DLD1 (cell line): ENCODE measurements around the gene STON1.
"Not testable (repeated sequence)": the region's sequence is repeated elsewhere in the genome, so short reads cannot be mapped to it uniquely, and the experiment has no call there.

ENCODE experiments used
- in situ Hi-C: cut with HindIII; loops from 2 replicates; pipeline ENCODE4 v1.10.0; 2017; ENCODE audit warnings: low sequenced_read_pairs

STON1 gene, protein sequence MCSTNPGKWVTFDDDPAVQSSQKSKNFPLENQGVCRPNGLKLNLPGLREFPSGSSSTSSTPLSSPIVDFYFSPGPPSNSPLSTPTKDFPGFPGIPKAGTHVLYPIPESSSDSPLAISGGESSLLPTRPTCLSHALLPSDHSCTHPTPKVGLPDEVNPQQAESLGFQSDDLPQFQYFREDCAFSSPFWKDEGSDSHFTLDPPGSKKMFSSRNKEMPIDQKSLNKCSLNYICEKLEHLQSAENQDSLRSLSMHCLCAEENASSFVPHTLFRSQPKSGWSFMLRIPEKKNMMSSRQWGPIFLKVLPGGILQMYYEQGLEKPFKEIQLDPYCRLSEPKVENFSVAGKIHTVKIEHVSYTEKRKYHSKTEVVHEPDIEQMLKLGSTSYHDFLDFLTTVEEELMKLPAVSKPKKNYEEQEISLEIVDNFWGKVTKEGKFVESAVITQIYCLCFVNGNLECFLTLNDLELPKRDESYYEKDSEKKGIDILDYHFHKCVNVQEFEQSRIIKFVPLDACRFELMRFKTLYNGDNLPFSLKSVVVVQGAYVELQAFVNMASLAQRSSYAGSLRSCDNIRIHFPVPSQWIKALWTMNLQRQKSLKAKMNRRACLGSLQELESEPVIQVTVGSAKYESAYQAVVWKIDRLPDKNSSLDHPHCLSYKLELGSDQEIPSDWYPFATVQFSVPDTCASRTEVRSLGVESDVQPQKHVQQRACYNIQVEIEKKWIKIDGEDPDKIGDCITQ

DNA sequence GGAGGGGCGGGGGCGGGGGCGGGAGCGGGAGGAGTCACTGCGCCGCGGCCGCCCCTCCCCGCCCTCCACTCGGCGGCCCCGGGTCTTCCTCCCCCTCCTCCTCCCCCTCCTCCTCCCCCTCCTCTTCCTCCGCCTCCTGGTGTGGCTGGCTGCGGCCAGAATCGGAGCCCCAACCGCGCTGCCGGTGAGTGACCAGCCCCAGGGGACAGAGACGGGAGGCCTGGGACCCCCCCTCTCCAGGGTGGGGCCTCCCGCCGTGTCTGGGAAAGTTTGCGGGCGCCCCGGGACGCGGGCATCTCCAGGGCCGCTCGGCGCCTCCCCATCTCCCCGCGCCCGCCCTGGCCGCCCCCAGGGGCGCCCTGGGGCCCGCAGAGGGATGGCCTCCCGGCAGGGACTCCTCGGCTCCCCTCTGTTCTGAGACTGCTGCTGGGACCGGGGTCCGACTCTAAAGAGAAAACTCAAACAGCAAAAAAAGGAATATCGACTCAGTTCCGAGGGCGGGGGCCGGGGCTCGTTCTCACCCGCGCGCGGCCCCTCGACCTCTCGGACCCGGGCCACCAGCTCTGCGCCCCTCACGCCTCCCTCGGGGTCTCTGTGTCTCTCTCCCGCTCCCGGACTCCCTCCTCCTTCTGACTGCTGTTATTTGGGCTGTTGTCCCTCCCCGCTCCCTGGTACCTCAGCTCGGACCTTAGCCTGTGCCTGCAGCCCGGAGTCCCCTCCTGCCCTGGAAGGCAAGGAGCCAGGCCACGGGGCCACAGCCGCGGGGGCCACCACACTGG lies at the start of gene STON1:
Gene STON1 (plus strand): TSS at position 122 of the 779 bp plus-strand sequence. CDS start 50,480 bp downstream, outside the sequence.
- in situ Hi-C loops: no loop called here

DNA sequence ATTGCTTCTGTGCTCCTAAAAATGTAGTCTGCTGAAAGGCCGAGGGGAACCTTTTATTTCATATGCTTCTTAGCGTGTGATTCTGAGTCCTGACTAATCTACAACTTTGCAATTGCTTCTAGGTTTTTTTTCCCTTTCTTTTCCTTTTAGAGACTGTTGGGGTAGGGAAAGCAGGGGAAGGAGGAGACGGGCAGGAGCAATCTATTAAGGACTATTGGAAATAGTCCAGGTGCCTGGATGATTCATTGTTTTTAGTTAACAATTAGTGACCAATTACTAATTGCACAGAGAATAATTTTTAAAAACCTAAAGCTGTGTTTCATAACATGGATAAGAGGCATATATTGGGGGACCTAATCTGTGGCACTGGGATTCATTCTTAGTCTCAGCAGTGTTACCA lies 49.4 kb upstream of the STON1 start:
- in situ Hi-C loops: no loop called here

DNA sequence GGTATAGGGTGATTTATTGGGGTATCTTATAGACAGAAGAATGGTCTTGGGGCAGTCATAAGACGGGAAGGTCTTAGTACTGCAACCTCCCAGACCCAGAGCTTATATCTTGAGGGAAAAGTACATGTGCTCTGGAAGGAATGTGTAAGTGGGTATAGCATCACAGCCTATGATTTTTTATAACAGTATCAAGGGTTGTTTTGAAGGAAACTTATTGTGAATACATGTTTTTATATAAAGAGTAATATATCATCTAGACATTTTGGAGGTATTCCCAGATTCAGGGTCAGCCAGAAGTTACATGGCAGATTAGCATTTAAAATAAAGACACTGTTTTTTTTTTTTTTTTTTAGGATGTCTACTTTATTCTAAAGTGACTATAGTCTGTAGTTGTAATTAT lies 47.6 kb upstream of the STON1 start:
- in situ Hi-C loops: no loop called here

DNA sequence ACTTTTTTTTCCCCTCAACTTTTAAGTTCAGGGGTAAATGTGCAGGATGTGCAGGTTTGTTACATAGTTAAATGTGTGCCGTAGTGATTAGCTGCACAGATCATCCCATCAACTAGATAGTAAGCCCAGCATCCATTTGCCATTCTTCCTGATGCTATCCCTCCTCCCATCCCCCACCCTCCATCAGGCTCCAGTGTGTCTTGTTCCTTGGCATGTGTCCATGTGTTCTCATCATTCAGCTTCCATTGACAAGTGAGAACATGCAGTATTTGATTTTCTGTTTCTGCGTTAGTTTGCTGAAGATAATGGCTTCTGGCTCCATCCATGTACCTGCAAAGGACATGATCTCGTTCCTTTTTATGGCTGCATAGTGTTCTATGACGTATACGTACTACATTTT lies 47.2 kb upstream of the STON1 start:
- in situ Hi-C loops: no loop called here

DNA sequence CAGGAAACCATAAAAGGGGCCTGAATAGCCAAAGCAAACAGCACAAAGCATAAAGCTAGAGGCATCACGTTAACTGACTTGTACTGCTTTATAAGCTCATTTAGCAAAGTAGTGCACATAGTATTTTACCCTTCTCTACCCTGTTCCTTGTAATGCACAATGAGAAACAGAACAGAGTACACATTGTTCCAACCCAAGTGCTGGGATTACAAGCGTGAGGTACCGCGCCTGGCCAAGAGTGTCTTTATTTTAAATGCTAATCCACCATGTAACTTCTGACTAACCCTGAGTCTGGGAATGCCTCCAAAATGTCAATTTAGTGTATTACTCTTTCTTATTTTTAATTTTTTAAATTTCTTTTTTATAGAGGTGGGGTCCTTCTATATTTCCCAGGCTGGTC lies 46.4 kb upstream of the STON1 start:
- in situ Hi-C loops: no loop called here

DNA sequence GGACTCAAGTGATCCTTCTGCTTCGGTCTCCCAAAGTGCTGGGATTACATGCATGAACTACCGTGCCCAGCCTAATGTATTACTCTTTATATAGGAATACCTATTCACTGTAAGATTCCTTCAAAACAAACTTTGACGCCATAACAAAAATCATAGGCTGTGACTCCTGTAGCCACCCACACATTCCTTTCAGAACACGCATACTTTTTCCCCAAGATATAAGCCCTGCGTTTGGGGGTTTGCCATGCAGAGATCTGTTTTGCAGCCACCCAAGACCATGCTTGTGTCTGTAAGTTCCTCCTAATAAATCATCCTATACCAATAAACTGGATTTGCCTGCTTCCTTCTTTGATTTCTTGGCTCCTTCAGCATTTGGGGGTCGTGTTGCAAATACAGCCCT lies 46.0 kb upstream of the STON1 start:
- in situ Hi-C loops: no loop called here

DNA sequence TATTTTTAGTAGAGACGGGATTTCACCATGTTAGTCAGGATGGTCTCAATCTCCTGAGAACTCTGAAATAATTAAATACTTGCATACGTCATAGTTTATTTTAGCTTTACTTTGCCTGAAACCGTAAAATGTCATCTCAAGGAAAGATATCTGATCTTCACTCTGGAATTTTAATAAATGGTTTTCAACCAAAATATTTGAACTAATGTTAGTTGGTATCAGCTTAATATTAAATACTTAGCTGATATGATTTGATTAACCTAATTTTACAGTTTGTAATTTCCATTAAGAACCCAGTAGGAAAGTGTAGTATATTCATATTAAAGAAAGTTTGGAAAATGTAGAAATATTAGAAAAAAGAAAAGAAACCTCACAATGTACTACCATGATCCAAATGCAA lies 41.4 kb upstream of the STON1 start:
- in situ Hi-C loops: no loop called here

DNA sequence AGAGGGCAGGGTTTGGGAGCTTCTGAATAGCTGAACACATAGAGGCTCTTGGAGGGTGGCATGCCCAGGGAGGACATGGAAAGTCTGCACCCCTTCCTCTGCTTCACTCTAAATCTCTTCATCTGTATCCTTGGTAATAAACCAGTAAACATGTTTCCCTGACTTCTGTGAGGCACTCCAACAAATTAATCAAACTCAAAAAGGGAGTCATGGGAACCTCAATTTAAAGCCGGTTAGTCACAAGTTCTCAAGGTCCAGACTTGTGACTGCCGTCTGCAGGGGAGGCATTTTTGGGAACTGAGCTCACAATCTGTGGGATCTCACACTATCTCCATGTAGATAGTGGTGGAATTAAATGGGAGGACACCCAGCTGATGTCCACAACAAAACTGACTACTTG lies 33.1 kb upstream of the STON1 start:
- in situ Hi-C loops: no loop called here

DNA sequence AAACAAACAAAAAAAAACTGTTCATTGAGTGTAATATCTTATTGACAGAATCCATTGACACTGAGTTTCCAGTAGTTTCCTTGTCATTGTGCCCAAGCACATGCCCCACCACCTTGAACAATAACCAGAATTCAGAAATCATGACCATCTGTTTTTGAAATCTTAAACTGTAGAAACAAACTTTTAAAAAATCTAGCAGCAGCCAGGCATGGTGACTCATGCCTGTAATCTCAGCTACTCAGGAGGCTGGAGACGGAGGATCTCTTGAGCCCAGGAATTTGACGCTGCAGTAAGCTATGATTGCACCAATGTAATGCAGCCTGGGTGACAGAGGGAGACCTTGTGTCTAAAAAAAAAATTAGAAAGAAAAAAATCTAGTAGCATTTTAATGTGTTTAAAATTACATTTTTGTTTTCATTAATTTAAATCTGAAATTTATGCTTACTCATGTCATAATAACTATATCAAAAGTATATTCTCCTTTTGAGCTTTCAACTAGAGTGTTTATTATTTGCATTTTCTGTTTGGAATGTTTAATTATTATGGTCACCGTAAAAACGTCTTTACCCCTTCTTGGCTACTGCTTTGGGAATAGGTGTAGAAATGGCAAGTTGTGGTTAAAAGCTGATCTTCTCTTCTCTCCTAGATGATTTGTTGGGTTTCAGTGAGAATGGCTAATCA lies 25.2 kb upstream of the STON1 start:
- in situ Hi-C loops: no loop called here

DNA sequence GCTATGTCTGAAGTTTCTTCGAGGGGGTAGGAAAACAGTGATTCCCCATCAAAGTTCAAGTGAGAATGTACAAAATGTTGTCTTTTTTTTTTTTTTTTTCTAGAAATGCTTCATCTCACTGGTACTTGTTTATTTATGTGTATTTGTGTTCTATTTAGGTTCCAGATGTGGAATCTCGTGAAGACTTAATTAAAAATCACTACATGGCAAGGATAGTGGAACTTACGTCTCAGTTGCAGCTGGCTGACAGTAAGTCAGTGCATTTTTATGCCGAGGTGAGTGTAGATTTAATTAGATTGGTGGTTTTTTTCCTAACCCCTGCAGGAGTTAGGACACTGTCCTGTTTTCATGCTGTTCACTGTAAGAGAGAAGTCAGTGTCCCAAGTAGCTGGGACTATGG lies 22.8 kb upstream of the STON1 start:
- in situ Hi-C loops: no loop called here

DNA sequence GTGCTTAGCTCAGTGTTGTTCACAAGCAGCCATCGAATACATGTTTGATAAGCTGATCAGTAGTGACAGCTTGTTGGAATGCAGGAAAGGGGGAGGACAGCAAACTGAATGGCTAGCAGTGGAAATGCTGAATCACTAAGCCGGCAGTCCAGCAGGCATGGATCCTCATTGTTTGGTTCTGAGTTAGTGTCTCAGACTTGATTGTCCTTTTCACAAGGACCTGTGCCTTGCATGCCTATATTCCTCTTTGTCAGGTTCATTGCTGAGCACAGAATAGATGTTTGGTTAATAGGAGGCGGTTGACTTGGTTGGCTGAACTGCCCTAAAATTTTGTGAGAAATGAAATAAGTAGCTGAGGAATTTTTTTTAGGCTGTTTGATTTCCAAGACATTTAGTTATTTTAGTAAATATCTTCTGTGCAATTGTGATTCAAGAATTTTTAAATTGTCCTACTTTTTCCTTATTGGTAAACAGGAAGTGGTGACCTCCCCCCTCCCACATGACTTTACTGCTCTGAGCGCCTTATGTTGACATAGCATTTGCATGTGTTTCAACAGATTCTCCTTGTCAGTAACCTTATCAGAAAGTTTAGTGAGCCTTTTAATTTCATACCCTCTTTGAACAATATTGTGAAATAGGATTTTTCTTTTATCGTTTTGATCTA lies 21.4 kb upstream of the STON1 start:
- in situ Hi-C loops: no loop called here

DNA sequence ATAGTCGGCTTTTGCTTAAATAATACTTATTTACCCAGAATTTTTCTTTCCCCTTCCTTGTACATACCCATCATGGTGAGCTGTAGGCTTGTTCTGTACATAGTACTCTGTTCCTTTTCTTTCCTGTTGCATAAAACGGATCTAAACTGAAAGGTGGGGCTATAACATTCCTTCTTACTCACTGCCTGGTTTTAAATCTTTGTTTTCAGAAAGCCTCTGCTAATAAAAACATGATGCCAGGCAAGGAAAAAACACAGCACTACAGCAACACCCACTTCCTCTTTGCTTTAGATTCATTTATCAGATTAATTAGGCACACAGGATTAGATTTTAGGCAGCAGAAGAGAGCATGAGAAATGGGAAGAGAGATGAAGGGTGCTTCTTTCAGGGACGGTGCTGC lies 19.6 kb upstream of the STON1 start:
- in situ Hi-C loops: no loop called here

DNA sequence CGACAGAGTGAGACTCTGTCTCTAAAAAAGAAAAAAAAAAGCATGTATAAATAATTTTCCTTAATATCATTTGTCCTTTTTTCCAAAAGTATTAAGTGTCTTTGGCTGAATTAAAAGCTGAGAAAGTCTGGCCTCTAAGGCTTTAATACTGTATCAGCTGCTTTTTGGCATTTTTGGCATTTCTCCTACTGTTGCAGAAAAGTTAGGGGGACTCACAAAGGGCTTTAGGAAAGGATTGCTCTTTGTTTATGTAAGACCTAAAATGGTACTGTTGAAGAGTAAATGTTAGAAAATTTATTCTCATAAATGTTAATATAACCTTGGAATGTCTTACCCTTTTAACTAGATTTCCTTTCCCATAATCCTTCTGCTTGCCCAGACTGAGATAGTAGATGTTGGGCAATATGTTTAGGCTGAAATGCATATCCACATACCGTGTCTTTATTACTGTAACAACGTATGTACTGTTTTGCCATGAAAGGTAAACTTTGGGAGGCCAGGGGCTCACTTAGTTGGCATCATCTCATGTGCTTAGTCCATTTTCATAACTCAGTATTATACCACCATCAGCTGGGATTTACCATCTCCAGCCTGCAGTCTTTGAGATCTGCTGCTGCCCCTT lies 18.0 kb upstream of the STON1 start:
- in situ Hi-C loops: no loop called here

DNA sequence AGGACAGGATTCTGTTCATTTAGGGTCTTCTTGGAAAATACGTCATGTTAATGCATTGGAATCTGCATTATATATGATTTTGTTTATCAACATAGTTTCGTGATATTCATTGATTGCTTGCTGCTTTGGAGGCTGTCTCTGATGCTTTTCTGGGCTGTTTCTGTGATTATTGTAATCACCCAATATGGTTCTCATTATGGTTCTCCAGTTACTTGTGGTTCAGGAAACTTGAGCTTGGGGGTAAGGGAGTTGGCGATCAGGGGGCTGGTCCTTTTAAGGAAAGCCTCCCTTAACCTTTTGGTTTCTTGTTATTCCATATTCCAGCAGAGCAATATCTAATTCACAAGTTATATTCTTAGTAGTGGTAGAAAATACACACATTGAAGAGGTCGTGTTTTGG lies 17.4 kb upstream of the STON1 start:
- in situ Hi-C loops: no loop called here

DNA sequence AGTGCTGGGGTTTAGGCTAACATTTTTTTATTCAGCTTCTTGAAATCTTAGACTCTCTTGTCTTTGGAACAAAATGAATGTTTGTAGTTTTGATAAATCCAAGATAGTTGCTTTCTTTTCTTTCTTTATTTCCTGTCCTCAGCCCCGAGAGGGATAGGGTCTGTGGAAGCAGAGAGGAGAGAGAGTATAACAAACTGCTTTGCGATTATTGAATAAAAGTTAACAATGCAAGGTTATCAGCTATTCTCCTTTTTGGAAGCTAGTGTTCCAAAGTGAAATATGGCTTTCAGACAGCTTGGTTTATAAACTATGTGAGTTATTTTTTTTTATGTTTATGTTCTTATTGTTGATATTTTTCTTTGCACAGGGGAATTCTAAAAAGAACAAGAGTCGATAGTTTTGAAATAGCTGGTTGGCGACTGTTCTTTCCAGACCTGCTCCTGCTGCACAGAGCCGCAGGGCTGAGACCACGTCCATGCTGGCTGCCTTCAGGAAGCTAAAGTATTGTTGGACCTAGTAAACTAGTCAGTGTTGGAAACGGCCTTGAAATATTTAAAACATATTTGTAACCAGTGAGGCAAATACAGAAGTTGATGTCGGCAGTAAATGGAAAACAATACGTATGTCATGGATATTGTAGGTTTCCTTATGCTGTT lies 15.5 kb upstream of the STON1 start:
- in situ Hi-C loops: no loop called here

DNA sequence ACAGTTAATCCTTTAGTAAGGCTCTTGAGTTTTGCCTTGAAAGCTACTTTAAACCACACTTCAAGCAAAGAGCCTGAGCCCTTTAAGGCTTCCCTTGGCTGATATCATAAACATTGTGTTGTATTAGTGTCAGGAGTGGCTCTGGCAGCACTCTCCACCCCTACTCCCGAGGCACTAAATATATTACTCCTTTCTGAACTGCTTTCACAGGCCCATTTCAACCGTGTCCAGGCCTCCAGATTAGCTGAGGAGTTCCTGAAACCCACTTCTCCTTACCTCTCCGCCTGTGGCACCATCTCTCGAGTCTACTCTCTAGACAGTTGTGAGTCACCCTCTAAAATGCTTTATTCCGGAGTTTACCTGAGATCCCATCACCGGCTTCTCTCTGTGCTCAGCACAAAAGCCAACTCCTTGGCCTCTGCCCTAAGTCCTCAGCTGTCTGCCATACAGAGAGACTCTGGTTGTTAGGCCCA lies 14.4 kb upstream of the STON1 start:
- in situ Hi-C loops: no loop called here

DNA sequence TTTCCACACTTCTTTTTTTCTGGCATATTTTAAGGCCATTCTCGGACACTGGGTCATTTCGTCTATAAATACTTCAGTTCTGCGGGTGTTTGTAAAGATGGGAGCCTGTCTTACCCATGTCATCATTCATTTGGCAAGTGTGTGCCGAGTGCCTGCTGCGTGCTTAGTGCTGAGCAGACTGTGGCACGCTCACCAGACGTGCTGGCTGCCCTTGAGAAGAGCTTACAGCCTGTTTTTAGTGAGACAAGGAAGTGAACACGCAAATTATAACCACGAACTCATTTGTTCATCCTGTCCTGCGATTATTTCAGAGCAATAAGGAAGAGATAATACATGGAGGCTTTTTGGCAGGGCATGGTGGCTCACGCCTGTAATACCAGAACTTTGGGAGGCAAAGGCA lies 10.4 kb upstream of the STON1 start:
- in situ Hi-C loops: no loop called here

DNA sequence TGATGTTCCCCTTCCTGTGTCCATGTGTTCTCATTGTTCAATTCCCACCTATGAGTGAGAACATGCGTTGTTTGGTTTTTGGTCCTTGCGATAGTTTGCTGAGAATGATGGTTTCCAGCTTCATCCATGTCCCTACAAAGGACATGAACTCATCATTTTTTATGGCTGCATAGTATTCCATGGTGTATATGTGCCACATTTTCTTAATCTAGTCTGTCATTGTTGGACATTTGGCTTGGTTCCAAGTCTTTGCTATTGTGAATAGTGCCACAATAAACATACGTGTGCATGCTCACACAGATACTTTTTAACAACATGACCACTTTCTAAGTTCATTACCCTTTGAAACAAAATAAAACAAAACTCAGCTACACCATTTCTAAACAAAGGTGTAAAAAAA lies 5.2 kb upstream of the STON1 start:
- in situ Hi-C loops: not testable (repeated sequence)

DNA sequence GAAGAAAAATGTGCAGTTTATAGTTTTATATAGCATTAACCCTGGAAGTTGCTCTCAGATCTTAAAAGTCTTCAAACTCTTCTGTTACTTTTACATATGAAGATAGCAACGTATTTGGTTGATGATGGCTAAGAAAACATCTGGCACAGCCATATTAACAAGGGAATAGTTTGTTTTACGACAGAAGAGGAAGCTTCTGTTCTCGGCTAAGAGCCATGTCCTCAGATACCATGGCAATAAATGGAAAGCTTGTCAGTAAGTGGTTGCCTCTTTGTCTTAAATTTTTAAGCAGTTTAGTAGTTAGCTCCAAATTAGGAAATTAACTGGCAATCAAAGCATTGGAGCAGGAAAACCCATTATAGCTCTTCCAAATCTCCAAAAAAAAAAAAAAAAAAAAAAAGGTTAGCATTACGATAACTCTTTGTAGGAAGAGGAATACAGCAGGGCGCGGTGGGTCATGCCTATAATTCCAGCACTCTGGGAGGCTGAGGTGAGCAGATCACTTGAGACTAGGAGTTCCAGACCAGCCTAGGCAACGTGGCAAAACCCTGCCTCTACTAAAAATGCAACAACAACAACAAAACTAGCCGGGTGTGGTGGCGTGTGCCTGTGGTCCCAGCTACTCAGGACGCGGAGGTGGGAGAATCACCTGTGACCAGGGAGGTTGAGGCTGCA lies 4.5 kb upstream of the STON1 start:
- in situ Hi-C loops: no loop called here
